Upper lobe of left lung (tissue), 4 donors: ENCODE measurements around the gene DCP1B.

Source experiments
- POLR2A ChIP-seq, 4 donors: fragments of 450-650 bp; IDR thresholded peaks; one replicate each; pipeline ENCODE4 v1.5.1; 2016 to 2017; ENCODE audit warnings: antibody characterized with exemption in 4 of 4, mild to moderate bottlenecking in 2 of 4
- POLR2AphosphoS5 ChIP-seq, 2 donors: sonication (generic); formaldehyde crosslinking; IDR thresholded peaks; one replicate each; pipeline ENCODE4 v1.5.1; 2017; ENCODE audit warnings: antibody characterized with exemption in 2 of 2
- TF ChIP-seq, protein P1 (sequence below), 6 experiments: fragments of 450-650 bp in 4 of 6; fragments of 200-600 bp in 2 of 6; sonication (generic) in 2 of 6; IDR thresholded peaks; one replicate each; pipeline ENCODE4 v1.5.1; 2016 to 2019; ENCODE audit warnings: antibody characterized with exemption in 6 of 6

DNA sequence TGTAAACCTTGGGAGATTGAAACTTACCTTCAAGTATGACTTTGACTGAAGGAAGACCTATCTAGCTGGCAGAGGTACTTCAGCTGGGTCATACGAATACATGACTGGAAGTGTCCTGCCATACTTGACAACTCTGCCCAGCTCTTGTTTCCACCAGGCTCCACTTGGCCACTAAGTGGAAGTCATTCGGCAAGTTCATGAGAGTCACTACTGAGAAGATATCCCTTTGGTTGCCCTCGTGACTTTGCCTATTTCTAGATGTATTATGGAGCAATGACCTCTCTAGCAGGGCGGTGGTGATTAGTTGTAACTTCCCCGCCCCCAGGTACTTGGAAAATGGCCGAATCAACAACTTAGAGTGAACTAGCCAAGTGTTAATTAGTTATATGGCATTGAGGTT, 39.9 kb upstream of the DCP1B start:
- TF ChIP-seq POLR2AphosphoS5 (IDR thresholded peaks at IDR 0.05) (no peak), POLR2A (IDR thresholded peaks at IDR 0.05) (no peak)
- TF ChIP-seq, protein P1, sequence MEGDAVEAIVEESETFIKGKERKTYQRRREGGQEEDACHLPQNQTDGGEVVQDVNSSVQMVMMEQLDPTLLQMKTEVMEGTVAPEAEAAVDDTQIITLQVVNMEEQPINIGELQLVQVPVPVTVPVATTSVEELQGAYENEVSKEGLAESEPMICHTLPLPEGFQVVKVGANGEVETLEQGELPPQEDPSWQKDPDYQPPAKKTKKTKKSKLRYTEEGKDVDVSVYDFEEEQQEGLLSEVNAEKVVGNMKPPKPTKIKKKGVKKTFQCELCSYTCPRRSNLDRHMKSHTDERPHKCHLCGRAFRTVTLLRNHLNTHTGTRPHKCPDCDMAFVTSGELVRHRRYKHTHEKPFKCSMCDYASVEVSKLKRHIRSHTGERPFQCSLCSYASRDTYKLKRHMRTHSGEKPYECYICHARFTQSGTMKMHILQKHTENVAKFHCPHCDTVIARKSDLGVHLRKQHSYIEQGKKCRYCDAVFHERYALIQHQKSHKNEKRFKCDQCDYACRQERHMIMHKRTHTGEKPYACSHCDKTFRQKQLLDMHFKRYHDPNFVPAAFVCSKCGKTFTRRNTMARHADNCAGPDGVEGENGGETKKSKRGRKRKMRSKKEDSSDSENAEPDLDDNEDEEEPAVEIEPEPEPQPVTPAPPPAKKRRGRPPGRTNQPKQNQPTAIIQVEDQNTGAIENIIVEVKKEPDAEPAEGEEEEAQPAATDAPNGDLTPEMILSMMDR (IDR thresholded peaks at IDR 0.05): no peak
